Measurements from ENCODE around the gene KIF25. TPM values are rescaled to one million over a fixed set of nuclear protein-coding genes. Genes with fewer than 3 reads are reported as not detected.

Gene KIF25
- polyA plus RNA-seq, 1 donor from 2014 or later: not detected

DNA sequence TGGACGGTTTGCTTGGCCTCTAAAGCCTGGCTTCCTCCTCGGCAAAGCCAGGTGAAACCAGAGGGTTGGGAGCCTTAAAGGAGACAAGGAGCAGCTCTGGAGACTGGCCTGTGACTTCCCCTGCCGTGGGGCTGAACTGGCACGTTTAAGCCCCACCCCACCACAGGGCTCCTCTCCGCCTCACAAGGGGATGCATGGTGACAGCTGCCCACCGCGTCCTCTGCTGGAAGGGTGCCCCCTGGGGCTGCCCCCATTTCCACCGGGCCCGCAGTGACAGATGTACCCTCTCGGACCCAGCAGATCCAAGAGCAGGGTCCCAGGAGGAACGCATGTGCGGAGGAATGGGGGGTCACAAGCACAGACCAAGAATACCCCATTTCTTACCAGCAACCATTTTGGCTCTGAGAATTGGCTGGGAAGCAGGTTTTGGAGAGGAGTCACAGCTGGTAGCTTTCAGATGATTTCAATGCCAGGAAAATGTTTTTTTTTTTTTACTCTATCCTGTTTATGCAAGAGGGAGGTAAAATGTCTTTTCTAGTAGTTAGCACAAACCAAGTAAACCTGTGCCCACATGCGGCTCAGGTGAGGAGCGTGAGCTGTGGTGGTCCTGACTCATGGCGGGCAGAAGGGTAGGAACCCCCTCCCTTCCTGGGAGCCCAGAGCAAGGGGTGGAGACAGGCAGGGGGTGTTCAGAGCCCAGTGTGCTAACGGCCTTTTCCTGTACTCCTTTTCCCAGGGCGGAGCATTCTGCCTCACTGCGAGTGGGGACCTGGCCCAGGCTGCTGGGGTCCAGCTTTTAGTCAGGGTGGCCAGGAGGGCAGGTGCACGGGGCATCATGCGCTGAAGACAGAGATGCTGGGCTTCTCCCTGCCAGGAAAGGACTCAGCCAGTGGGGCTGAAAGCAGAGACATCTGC lies 48.5 kb downstream of the KIF25 start:
- Histone ChIP-seq H4K20me1 (ENCODE audit: insufficient read depth) (no peaks in the 10 kb centered on the region), H2AFZ (ENCODE audit: low read depth, low read length) (no peak overlapping the region), H3K4me2 (ENCODE audit: low read length) (no peak overlapping the region), H3K9me3 (ENCODE audit: low read length) (no peaks in the 10 kb centered on the region), H3K79me2 (replicated peaks; ENCODE audit: insufficient read depth, low read length) (no peaks in the 10 kb centered on the region), H3K9ac (ENCODE audit: low read length) (no peak overlapping the region), H3K9me2 (ENCODE audit: insufficient read depth, low read length) (no peaks in the 10 kb centered on the region), H3K27me3 (ENCODE audit: insufficient read depth, low read depth, low read length) (no peaks in the 10 kb centered on the region), H3K27ac (ENCODE audit: low read length) (no peak overlapping the region), H3F3A (ENCODE audit: insufficient read depth, low read length, poor library complexity, severe bottlenecking) (no peaks in the 10 kb centered on the region), H3K4me3 (ENCODE audit: low read length) (no peak overlapping the region), H3K36me3 (ENCODE audit: insufficient read depth, low read length) (no peaks in the 10 kb centered on the region)
- no peak for TF ChIP-seq POLR2AphosphoS5 (IDR thresholded peaks at IDR 0.05)
- no peak for TF ChIP-seq EP300 (conservative IDR thresholded peaks at IDR 0.05; ENCODE audit: poor library complexity, severe bottlenecking)
- no peak for TF ChIP-seq SMC3 (conservative IDR thresholded peaks at IDR 0.05; ENCODE audit: poor library complexity)
- TF ChIP-seq EZH2 (IDR thresholded peaks at IDR 0.05; ENCODE audit: borderline replicate concordance, insufficient read depth, low read length, poor library complexity, severe bottlenecking): no peak
- TF ChIP-seq RAD21 (conservative IDR thresholded peaks at IDR 0.05): no peak
- TF ChIP-seq, protein P1, sequence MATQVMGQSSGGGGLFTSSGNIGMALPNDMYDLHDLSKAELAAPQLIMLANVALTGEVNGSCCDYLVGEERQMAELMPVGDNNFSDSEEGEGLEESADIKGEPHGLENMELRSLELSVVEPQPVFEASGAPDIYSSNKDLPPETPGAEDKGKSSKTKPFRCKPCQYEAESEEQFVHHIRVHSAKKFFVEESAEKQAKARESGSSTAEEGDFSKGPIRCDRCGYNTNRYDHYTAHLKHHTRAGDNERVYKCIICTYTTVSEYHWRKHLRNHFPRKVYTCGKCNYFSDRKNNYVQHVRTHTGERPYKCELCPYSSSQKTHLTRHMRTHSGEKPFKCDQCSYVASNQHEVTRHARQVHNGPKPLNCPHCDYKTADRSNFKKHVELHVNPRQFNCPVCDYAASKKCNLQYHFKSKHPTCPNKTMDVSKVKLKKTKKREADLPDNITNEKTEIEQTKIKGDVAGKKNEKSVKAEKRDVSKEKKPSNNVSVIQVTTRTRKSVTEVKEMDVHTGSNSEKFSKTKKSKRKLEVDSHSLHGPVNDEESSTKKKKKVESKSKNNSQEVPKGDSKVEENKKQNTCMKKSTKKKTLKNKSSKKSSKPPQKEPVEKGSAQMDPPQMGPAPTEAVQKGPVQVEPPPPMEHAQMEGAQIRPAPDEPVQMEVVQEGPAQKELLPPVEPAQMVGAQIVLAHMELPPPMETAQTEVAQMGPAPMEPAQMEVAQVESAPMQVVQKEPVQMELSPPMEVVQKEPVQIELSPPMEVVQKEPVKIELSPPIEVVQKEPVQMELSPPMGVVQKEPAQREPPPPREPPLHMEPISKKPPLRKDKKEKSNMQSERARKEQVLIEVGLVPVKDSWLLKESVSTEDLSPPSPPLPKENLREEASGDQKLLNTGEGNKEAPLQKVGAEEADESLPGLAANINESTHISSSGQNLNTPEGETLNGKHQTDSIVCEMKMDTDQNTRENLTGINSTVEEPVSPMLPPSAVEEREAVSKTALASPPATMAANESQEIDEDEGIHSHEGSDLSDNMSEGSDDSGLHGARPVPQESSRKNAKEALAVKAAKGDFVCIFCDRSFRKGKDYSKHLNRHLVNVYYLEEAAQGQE (IDR thresholded peaks at IDR 0.05; ENCODE audit: borderline replicate concordance): no peak
- TF ChIP-seq, protein P2, sequence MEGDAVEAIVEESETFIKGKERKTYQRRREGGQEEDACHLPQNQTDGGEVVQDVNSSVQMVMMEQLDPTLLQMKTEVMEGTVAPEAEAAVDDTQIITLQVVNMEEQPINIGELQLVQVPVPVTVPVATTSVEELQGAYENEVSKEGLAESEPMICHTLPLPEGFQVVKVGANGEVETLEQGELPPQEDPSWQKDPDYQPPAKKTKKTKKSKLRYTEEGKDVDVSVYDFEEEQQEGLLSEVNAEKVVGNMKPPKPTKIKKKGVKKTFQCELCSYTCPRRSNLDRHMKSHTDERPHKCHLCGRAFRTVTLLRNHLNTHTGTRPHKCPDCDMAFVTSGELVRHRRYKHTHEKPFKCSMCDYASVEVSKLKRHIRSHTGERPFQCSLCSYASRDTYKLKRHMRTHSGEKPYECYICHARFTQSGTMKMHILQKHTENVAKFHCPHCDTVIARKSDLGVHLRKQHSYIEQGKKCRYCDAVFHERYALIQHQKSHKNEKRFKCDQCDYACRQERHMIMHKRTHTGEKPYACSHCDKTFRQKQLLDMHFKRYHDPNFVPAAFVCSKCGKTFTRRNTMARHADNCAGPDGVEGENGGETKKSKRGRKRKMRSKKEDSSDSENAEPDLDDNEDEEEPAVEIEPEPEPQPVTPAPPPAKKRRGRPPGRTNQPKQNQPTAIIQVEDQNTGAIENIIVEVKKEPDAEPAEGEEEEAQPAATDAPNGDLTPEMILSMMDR (IDR thresholded peaks at IDR 0.05; ENCODE audit: poor library complexity, severe bottlenecking): no peak
- no peak for TF ChIP-seq MXI1 (conservative IDR thresholded peaks at IDR 0.05; ENCODE audit: poor library complexity, severe bottlenecking)
- TF ChIP-seq TAF1 (IDR thresholded peaks at IDR 0.05; ENCODE audit: low read depth): no peak

DNA sequence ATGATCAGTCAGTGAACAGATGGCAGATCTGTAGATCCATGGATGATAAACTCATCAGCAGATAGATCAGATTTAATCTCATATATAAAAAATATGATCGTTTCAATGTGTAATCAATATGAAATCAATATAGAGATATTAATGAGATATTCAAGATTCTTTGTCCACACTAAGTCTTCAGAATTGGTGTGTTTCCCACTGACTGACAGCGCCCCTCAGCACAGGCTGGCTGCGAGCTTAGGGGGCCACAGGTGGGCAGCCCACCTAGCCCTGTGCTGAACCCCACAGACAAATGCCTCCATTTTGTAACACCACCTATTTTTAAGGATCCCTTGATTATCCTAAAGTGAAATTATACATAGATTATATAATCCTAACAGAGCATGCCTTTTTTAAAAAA lies 49.2 kb downstream of the KIF25 start:
- no peaks in the 10 kb centered on the region for H3K9me3 ChIP-seq (ENCODE audit: low read length)
- no peak overlapping the region for H3K27ac ChIP-seq (ENCODE audit: low read length)
- no peak overlapping the region for H3K4me3 ChIP-seq (ENCODE audit: low read length)
- no peaks in the 10 kb centered on the region for H4K20me1 ChIP-seq (ENCODE audit: insufficient read depth)
- no peak overlapping the region for H3K9ac ChIP-seq (ENCODE audit: low read length)
- no peak overlapping the region for H2AFZ ChIP-seq (ENCODE audit: low read depth, low read length)
- H3K4me2 ChIP-seq (ENCODE audit: low read length): no peak overlapping the region
- no peaks in the 10 kb centered on the region for H3K9me2 ChIP-seq (ENCODE audit: insufficient read depth, low read length)
- H3K27me3 ChIP-seq (ENCODE audit: insufficient read depth, low read depth, low read length): no peaks in the 10 kb centered on the region
- H3K79me2 ChIP-seq (replicated peaks; ENCODE audit: insufficient read depth, low read length): no peaks in the 10 kb centered on the region
- TF ChIP-seq, protein P1 (IDR thresholded peaks at IDR 0.05; ENCODE audit: borderline replicate concordance): no peak
- TF ChIP-seq TAF1 (IDR thresholded peaks at IDR 0.05; ENCODE audit: low read depth): no peak
- TF ChIP-seq MXI1 (conservative IDR thresholded peaks at IDR 0.05; ENCODE audit: poor library complexity, severe bottlenecking): no peak
- no peak for TF ChIP-seq RAD21 (conservative IDR thresholded peaks at IDR 0.05)
- no peaks in the 10 kb centered on the region for H3F3A ChIP-seq (ENCODE audit: insufficient read depth, low read length, poor library complexity, severe bottlenecking)
- H3K36me3 ChIP-seq (ENCODE audit: insufficient read depth, low read length): no peaks in the 10 kb centered on the region
